ENCODE measurements around the gene TNFRSF1A. TPM values are rescaled to one million over a fixed set of nuclear protein-coding genes. Genes with fewer than 3 reads are reported as not detected.

TNFRSF1A gene
- total and polyA plus RNA-seq, 2 of the 13 experiments (the other 11 are each of a cell fraction or from before 2014, with no cell fraction given), result 41.5 to 61.2 TPM

GRCh38 chr12:6322352-6322751 is 19.5 kb downstream of the TNFRSF1A start:
- H3K4me1 ChIP-seq (ENCODE audit: insufficient read depth, low read length), result peaks cover 46% of the 10 kb centered on the region
- ATAC-seq (no peak), FAIRE-seq (no peak), DNase-seq (ENCODE audit: low spot score) (no peak)
- no peak overlapping the region for H3K4me3 ChIP-seq (replicated peaks in 1 of 3; ENCODE audit: insufficient read depth in 1 of 3, low read depth in 2 of 3, low read length in 3 of 3)
- peak overlapping the region; percentile 18; the same call in 1 of the 2 replicates for H3K9ac ChIP-seq (ENCODE audit: insufficient read depth, low read depth, low read length)
- H2AFZ ChIP-seq (ENCODE audit: low read length), result no peak overlapping the region
- POLR2A ChIA-PET, result interaction anchor here (0.6 to 4.4 kb wide), 13 partner anchors 9 to 148 kb away, joined by 3 to 62 read pairs (median 5); partner anchors contain the start of genes LTBR, PLEKHG6 and VAMP1
- TSS peak; percentile 17 for BruUV-seq (replicated peaks)
- H3K27me3 ChIP-seq (ENCODE audit: control insufficient read depth in 1 of 2, insufficient read depth in 2 of 2, low read length in 2 of 2), result no peaks in the 10 kb centered on the region
- intact Hi-C loops (cut with micrococcal nuclease; ENCODE audit: unreplicated experiment) (no loop called here), in situ Hi-C loops (cut with HindIII; ENCODE audit: extremely low pct_ligation_motif_present, low pct_unique_long_range_greater_than_20kb) (no loop called here)
- CTCF ChIA-PET (ENCODE audit: low intra/inter-chr PET ratio, low total read pairs), result interaction anchor here (1.7 kb wide), 1 partner anchor 45 kb away, joined by 7 read pairs; no protein-coding TSS in a partner anchor
- H3K27ac ChIP-seq (ENCODE audit: extremely low read length, insufficient read depth, low read length), result peak overlapping the region; percentile 37
- WGBS (ENCODE audit: low lambda C conversion rate), result 95% methylated on average over 4 of the region's 4 CpGs
- H3K9me3 ChIP-seq (ENCODE audit: low read length), result no peaks in the 10 kb centered on the region
- TF ChIP-seq MXD1 (CRISPR knock-in tag; IDR thresholded peaks at IDR 0.05), result no peak
- TF ChIP-seq ZNF780A (CRISPR knock-in tag; IDR thresholded peaks at IDR 0.05), result no peak
- no peak for TF ChIP-seq ZSCAN21 (CRISPR knock-in tag; IDR thresholded peaks at IDR 0.05; ENCODE audit: borderline replicate concordance)
- no peak for TF ChIP-seq ZSCAN12 (CRISPR knock-in tag; IDR thresholded peaks at IDR 0.05)
- no peaks in the 10 kb centered on the region for H4K20me1 ChIP-seq (ENCODE audit: insufficient read depth, low read length)
- H3K36me3 ChIP-seq (replicated peaks in 1 of 2; ENCODE audit: control insufficient read depth in 1 of 2, insufficient read depth in 2 of 2, low read length in 2 of 2), result peaks cover 2 to 28% of the 10 kb centered on the region in 2 experiments; a peak in 3 of 5 replicates
- H3K4me2 ChIP-seq (ENCODE audit: low read depth, low read length), result no peak overlapping the region
- no peaks in the 10 kb centered on the region for H3K79me2 ChIP-seq (ENCODE audit: insufficient read depth, low read length)

GRCh38 chr12:6321905-6322304 is 20.0 kb downstream of the TNFRSF1A start:
- DNase-seq (ENCODE audit: low spot score) (peak; percentile 69), FAIRE-seq (peak; percentile 54), ATAC-seq (peak; percentile 18)
- no TSS peak for BruUV-seq (replicated peaks)
- Histone ChIP-seq H3K9ac (ENCODE audit: insufficient read depth, low read depth, low read length) (no peak overlapping the region; the same call in 1 of the 2 replicates), H3K27ac (ENCODE audit: extremely low read length, insufficient read depth, low read length) (peak overlapping the region; percentile 37), H4K20me1 (ENCODE audit: insufficient read depth, low read length) (no peaks in the 10 kb centered on the region), H3K79me2 (ENCODE audit: insufficient read depth, low read length) (no peaks in the 10 kb centered on the region), H3K4me1 (ENCODE audit: insufficient read depth, low read length) (peaks cover 46% of the 10 kb centered on the region), H3K4me2 (ENCODE audit: low read depth, low read length) (no peak overlapping the region), H3K9me3 (ENCODE audit: low read length) (no peaks in the 10 kb centered on the region), H2AFZ (ENCODE audit: low read length) (no peak overlapping the region), H3K36me3 (replicated peaks in 1 of 2; ENCODE audit: control insufficient read depth in 1 of 2, insufficient read depth in 2 of 2, low read length in 2 of 2) (peaks cover 4 to 32% of the 10 kb centered on the region in 2 experiments; a peak in 3 of 5 replicates), H3K27me3 (ENCODE audit: control insufficient read depth in 1 of 2, insufficient read depth in 2 of 2, low read length in 2 of 2) (no peaks in the 10 kb centered on the region), H3K4me3 (replicated peaks in 1 of 3; ENCODE audit: insufficient read depth in 1 of 3, low read depth in 2 of 3, low read length in 3 of 3) (no peak overlapping the region)
- ChIA-PET POLR2A (interaction anchor here (0.6 to 4.4 kb wide), 11 partner anchors 9 to 144 kb away, joined by 3 to 62 read pairs (median 5); partner anchors contain the start of genes LTBR and PLEKHG6), CTCF (ENCODE audit: low intra/inter-chr PET ratio, low total read pairs) (interaction anchor here (1.2 kb wide), 1 partner anchor 46 kb away, joined by 3 read pairs; no protein-coding TSS in a partner anchor)
- WGBS (ENCODE audit: low lambda C conversion rate), result 49% methylated on average over 6 of the region's 6 CpGs
- intact Hi-C loops (cut with micrococcal nuclease; ENCODE audit: unreplicated experiment) (no loop called here), in situ Hi-C loops (cut with HindIII; ENCODE audit: extremely low pct_ligation_motif_present, low pct_unique_long_range_greater_than_20kb) (no loop called here)
- TF ChIP-seq ZNF577 (CRISPR knock-in tag; IDR thresholded peaks at IDR 0.05; ENCODE audit: borderline replicate concordance, low read depth) (no peak), SAP130 (CRISPR knock-in tag; IDR thresholded peaks at IDR 0.05; ENCODE audit: low read depth) (peak; percentile 19), NFRKB (IDR thresholded peaks at IDR 0.05) (no peak), RARG (CRISPR knock-in tag; IDR thresholded peaks at IDR 0.05; ENCODE audit: low read depth) (no peak), NFYB (CRISPR knock-in tag; IDR thresholded peaks at IDR 0.05) (no peak), KLF15 (CRISPR knock-in tag; IDR thresholded peaks at IDR 0.05; ENCODE audit: borderline replicate concordance) (no peak), PAF1 (CRISPR knock-in tag; IDR thresholded peaks at IDR 0.05) (no peak), ARID5B (CRISPR knock-in tag; IDR thresholded peaks at IDR 0.05) (0 out of 2 replicates have a peak, but pooled peaks have one; percentile 27), EP300 (IDR thresholded peaks at IDR 0.05; ENCODE audit: low read depth in 2 of 2, low read length in 2 of 2) (no peak), EP300 (CRISPR knock-in tag; IDR thresholded peaks at IDR 0.05; ENCODE audit: borderline replicate concordance) (no peak), CEBPB (IDR thresholded peaks at IDR 0.05; ENCODE audit: borderline replicate concordance, low read depth, low read length) (peak; percentile 34; the same call in 1 of the 2 replicates), GATAD2A (CRISPR knock-in tag; IDR thresholded peaks at IDR 0.05) (peak; percentile 39; the same call in 1 of the 2 replicates)
